NCI-H2227 treated with DMSO at 0.1 percent for 48 hours (cell line): Measurements from ENCODE around the gene OBP2B.

Experiments used
- DNase-seq: peaks from one replicate; lab custom pipeline; 2025; lab: John Stamatoyannopoulos, UW

The OBP2B gene

GRCh38 chr9:133167096-133167730 is 41.8 kb downstream of the OBP2B start:
- DNase-seq, result no peak

- DNase-seq, result no peak
Measured at GRCh38 chr9:133166392-133166791, 42.7 kb downstream of the OBP2B start.

- no peak for DNase-seq
Measured at GRCh38 chr9:133165452-133165730, 43.7 kb downstream of the OBP2B start.

- DNase-seq, result no peak
Measured at GRCh38 chr9:133164191-133164590, 44.9 kb downstream of the OBP2B start.

GRCh38 chr9:133163504-133164172 is 45.4 kb downstream of the OBP2B start, which contains the start of gene GBGT1:
TSS of gene GBGT1 (minus strand) at chr9:133163914. CDS start at chr9:133162412, 1,502 bp downstream.
- DNase-seq, result no peak

- DNase-seq, result no peak
Measured at GRCh38 chr9:133162861-133163503, 46.1 kb downstream of the OBP2B start.

- no peak for DNase-seq
Measured at GRCh38 chr9:133161547-133161950, 47.5 kb downstream of the OBP2B start.

GRCh38 chr9:133160742-133161546 is 48.1 kb downstream of the OBP2B start:
- no peak for DNase-seq

GRCh38 chr9:133158695-133159094 is 50.4 kb downstream of the OBP2B start:
- no peak for DNase-seq
